ENCODE results near the gene LENG9. TPM values are rescaled to one million over a fixed set of nuclear protein-coding genes. Genes with fewer than 3 reads are reported as not detected.

Gene LENG9
- total RNA-seq, 1 experiment from 2014 or later, result 5.1 TPM

- Histone ChIP-seq H3K36me3 (ENCODE audit: control insufficient read depth, insufficient read depth, low read length) (peaks cover 9% of the 10 kb centered on the region; the same call in 1 of the 2 replicates), H3K4me1 (ENCODE audit: control insufficient read depth, insufficient read depth, low read length) (peaks cover 26% of the 10 kb centered on the region), H3K4me3 (ENCODE audit: low read depth in 2 of 2, low read length in 2 of 2) (no peak overlapping the region), H3K27ac (ENCODE audit: low read length) (peak overlapping the region; percentile 86; the same call in 1 of the 2 replicates), H3K9me3 (ENCODE audit: control insufficient read depth, insufficient read depth, low read depth, low read length) (no peaks in the 10 kb centered on the region), H3K27me3 (ENCODE audit: control insufficient read depth, insufficient read depth, low read length) (no peaks in the 10 kb centered on the region)
- intact Hi-C loops (cut with micrococcal nuclease; ENCODE audit: unreplicated experiment), result no loop called here
- DNase-seq (ENCODE audit: low read depth, low spot score) (no peak), ATAC-seq (no peak)
- ChIA-PET CTCF (no interaction called here), POLR2A (interaction anchor here (0.6 kb wide), 1 partner anchor 586 kb away, joined by 7 read pairs; no protein-coding TSS in a partner anchor)
- TF ChIP-seq TCF7L2 (IDR thresholded peaks at IDR 0.05; ENCODE audit: low read depth, low read length) (no peak), SIN3A (IDR thresholded peaks at IDR 0.05; ENCODE audit: borderline replicate concordance, insufficient read depth, low read depth, low read length) (no peak), POLR2AphosphoS5 (IDR thresholded peaks at IDR 0.05; ENCODE audit: low read depth, low read length) (no peak; the same call in 1 of the 2 replicates), REST (IDR thresholded peaks at IDR 0.05; ENCODE audit: insufficient read depth in 1 of 2, low read depth in 2 of 2, low read length in 1 of 2) (no peak), CTCF (IDR thresholded peaks at IDR 0.05) (no peak)
- in situ Hi-C loops (cut with HindIII; ENCODE audit: low pct_unique_long_range_greater_than_20kb, low sequenced_read_pairs), result no loop called here
- BruUV-seq (replicated peaks), result TSS peak; percentile 94
Measured at GRCh38 chr19:54461210-54461609, 2.4 kb downstream of the LENG9 start.

GRCh38 chr19:54460230-54461005 is 3.2 kb downstream of the LENG9 start:
- Histone ChIP-seq H3K27me3 (ENCODE audit: control insufficient read depth, insufficient read depth, low read length) (no peaks in the 10 kb centered on the region), H3K4me3 (ENCODE audit: low read depth in 2 of 2, low read length in 2 of 2) (no peak overlapping the region), H3K4me1 (ENCODE audit: control insufficient read depth, insufficient read depth, low read length) (peaks cover 26% of the 10 kb centered on the region), H3K36me3 (ENCODE audit: control insufficient read depth, insufficient read depth, low read length) (peaks cover 9% of the 10 kb centered on the region; the same call in 1 of the 2 replicates), H3K27ac (ENCODE audit: low read length) (peak overlapping the region; percentile 86; the same call in 1 of the 2 replicates), H3K9me3 (ENCODE audit: control insufficient read depth, insufficient read depth, low read depth, low read length) (no peaks in the 10 kb centered on the region)
- no peak for ATAC-seq
- ChIA-PET POLR2A (interaction anchor here (0.6 kb wide), 1 partner anchor 585 kb away, joined by 7 read pairs; no protein-coding TSS in a partner anchor), CTCF (interaction anchor here (1.2 kb wide), 1 partner anchor 20 kb away, joined by 13 read pairs; no protein-coding TSS in a partner anchor)
- in situ Hi-C loops (cut with HindIII; ENCODE audit: low pct_unique_long_range_greater_than_20kb, low sequenced_read_pairs), result no loop called here
- DNase-seq (ENCODE audit: low read depth, low spot score), result no peak
- TF ChIP-seq POLR2AphosphoS5 (IDR thresholded peaks at IDR 0.05; ENCODE audit: low read depth, low read length) (peak; percentile 21; the same call in 1 of the 2 replicates), TCF7L2 (IDR thresholded peaks at IDR 0.05; ENCODE audit: low read depth, low read length) (no peak)
- intact Hi-C loops (cut with micrococcal nuclease; ENCODE audit: unreplicated experiment), result no loop called here
- BruUV-seq (replicated peaks), result no TSS peak

Measured in Panc1 (cell line).